HEK293 (cell line): ENCODE results near the gene NAP1L3.

ENCODE experiments used
- CTCF ChIA-PET: fragments of 350-600 bp; formaldehyde crosslinking; extraction: SDS; loops from one replicate; lab custom pipeline; 2021; ENCODE audit warnings: antibody characterized with exemption; lab: Yijun Ruan, JAX
- POLR2A ChIA-PET: fragments of 300-600 bp; formaldehyde crosslinking; extraction: SDS; loops from one replicate; lab custom pipeline; 2020; ENCODE audit warnings: antibody characterized with exemption, inconsistent platforms; lab: Yijun Ruan, JAX
- H3K27ac ChIP-seq: fragments of 200-500 bp; sonication (Bioruptor generic); 2 replicates; pipeline ENCODE4 v1.5.1; 2014; ENCODE audit warnings: low read depth, low read length, control low read depth, inconsistent platforms; ENCODE audit errors: extremely low read depth
- H3K36me3 ChIP-seq, 2 experiments: fragments of 200-500 bp in 1 of 2; sonication (Bioruptor generic) in 1 of 2; 1 replicate in 1 of 2; 2 replicates in 1 of 2; pipeline ENCODE4 v1.5.1; 2014 to 2017; ENCODE audit warnings: inconsistent platforms in 2 of 2, low read length in 2 of 2; ENCODE audit not compliant: control insufficient read depth in 2 of 2, insufficient read depth in 1 of 2
- H3K4me1 ChIP-seq: fragments of 200-500 bp; sonication (Bioruptor generic); 2 replicates; pipeline ENCODE4 v1.5.1; 2014; ENCODE audit warnings: mild to moderate bottlenecking, low read length, inconsistent platforms; ENCODE audit not compliant: control insufficient read depth, insufficient read depth
- H3K4me3 ChIP-seq: 2 replicates; pipeline ENCODE4 v1.5.1; 2011; ENCODE audit warnings: low read depth, mild to moderate bottlenecking, control low read depth, low read length, moderate library complexity
- H3K9me3 ChIP-seq: fragments of 200-500 bp; sonication (Bioruptor generic); 2 replicates; pipeline ENCODE4 v1.5.1; 2014; ENCODE audit warnings: low read depth, low read length, inconsistent platforms; ENCODE audit not compliant: control insufficient read depth, insufficient read depth
- BCL11A ChIP-seq: fragments of 450-650 bp; formaldehyde crosslinking; IDR thresholded peaks from 2 replicates; pipeline ENCODE4 v1.5.1; 2016; ENCODE audit warnings: low read depth, missing biosample characterization, missing genetic modification characterization
- ELK4 ChIP-seq: IDR thresholded peaks from 2 replicates; pipeline ENCODE4 v1.6.1; 2011; ENCODE audit warnings: mild to moderate bottlenecking, low read depth, low read length, borderline replicate concordance
- IKZF3 ChIP-seq: fragments of 450-650 bp; IDR thresholded peaks from 2 replicates; pipeline ENCODE4 v1.5.0; 2018; ENCODE audit warnings: missing biosample characterization, mild to moderate bottlenecking, missing genetic modification characterization, moderate library complexity
- KLF17 ChIP-seq: fragments of 450-650 bp; formaldehyde crosslinking; IDR thresholded peaks from 2 replicates; pipeline ENCODE4 v1.5.1; 2016; ENCODE audit warnings: missing biosample characterization, missing genetic modification characterization
- OSR2 ChIP-seq: fragments of 450-650 bp; formaldehyde crosslinking; IDR thresholded peaks from 2 replicates; pipeline ENCODE4 v1.5.1; 2016; ENCODE audit warnings: missing biosample characterization, missing genetic modification characterization
- SP2 ChIP-seq: fragments of 450-650 bp; formaldehyde crosslinking; IDR thresholded peaks from 2 replicates; pipeline ENCODE4 v1.5.1; 2016; ENCODE audit warnings: missing biosample characterization, missing genetic modification characterization
- SP3 ChIP-seq: fragments of 450-650 bp; formaldehyde crosslinking; IDR thresholded peaks from 2 replicates; pipeline ENCODE4 v1.5.1; 2016; ENCODE audit warnings: missing biosample characterization, missing genetic modification characterization
- WT1 ChIP-seq: fragments of 450-650 bp; formaldehyde crosslinking; IDR thresholded peaks from 2 replicates; pipeline ENCODE4 v1.5.1; 2016; ENCODE audit warnings: missing biosample characterization, missing genetic modification characterization
- YY1 ChIP-seq: fragments of 450-650 bp; formaldehyde crosslinking; IDR thresholded peaks from 2 replicates; pipeline ENCODE4 v1.5.1; 2018; ENCODE audit warnings: missing biosample characterization, missing genetic modification characterization
- ZBTB20 ChIP-seq: fragments of 450-650 bp; formaldehyde crosslinking; IDR thresholded peaks from 2 replicates; pipeline ENCODE4 v1.5.1; 2016; ENCODE audit warnings: missing biosample characterization, missing genetic modification characterization
- ZNF133 ChIP-seq: fragments of 450-650 bp; formaldehyde crosslinking; IDR thresholded peaks from 2 replicates; pipeline ENCODE4 v1.5.1; 2016; ENCODE audit warnings: missing biosample characterization, missing genetic modification characterization
- ZNF19 ChIP-seq: fragments of 450-650 bp; formaldehyde crosslinking; IDR thresholded peaks from 2 replicates; pipeline ENCODE4; 2016; ENCODE audit warnings: missing biosample characterization, missing genetic modification characterization, low read depth
- ZNF202 ChIP-seq: fragments of 450-650 bp; formaldehyde crosslinking; IDR thresholded peaks from 2 replicates; pipeline ENCODE4 v1.5.1; 2016; ENCODE audit warnings: missing biosample characterization, missing genetic modification characterization, borderline replicate concordance
- ZNF223 ChIP-seq: fragments of 450-650 bp; formaldehyde crosslinking; IDR thresholded peaks from 2 replicates; pipeline ENCODE4 v1.5.1; 2016; ENCODE audit warnings: missing biosample characterization, missing genetic modification characterization
- ZNF404 ChIP-seq: fragments of 450-650 bp; formaldehyde crosslinking; IDR thresholded peaks from 2 replicates; pipeline ENCODE4 v1.5.1; 2017; ENCODE audit warnings: missing biosample characterization, missing genetic modification characterization
- ZNF76 ChIP-seq: fragments of 450-650 bp; formaldehyde crosslinking; IDR thresholded peaks from 2 replicates; pipeline ENCODE4; 2016; ENCODE audit warnings: low read depth, missing biosample characterization, missing genetic modification characterization, borderline replicate concordance
- ZNF776 ChIP-seq: fragments of 450-650 bp; formaldehyde crosslinking; IDR thresholded peaks from 2 replicates; pipeline ENCODE4 v1.5.0; 2017; ENCODE audit warnings: missing biosample characterization, missing genetic modification characterization, borderline replicate concordance
- ZSCAN30 ChIP-seq: fragments of 450-650 bp; IDR thresholded peaks from 2 replicates; pipeline ENCODE4 v1.5.1; 2018; ENCODE audit warnings: missing biosample characterization, mild to moderate bottlenecking, missing genetic modification characterization, moderate library complexity
- TF ChIP-seq, protein P1 (sequence below): fragments of 450-650 bp; formaldehyde crosslinking; IDR thresholded peaks from 2 replicates; pipeline ENCODE4 v1.5.1; 2016; ENCODE audit warnings: missing biosample characterization, missing genetic modification characterization
- TF ChIP-seq, protein P2 (sequence below): fragments of 450-650 bp; formaldehyde crosslinking; IDR thresholded peaks from 2 replicates; pipeline ENCODE4 v1.5.1; 2017; ENCODE audit warnings: missing biosample characterization, missing genetic modification characterization
- TF ChIP-seq, protein P3 (sequence below): fragments of 450-650 bp; formaldehyde crosslinking; optimal IDR thresholded peaks from 2 replicates; pipeline ENCODE3; 2016; ENCODE audit warnings: missing biosample characterization, mild to moderate bottlenecking, missing genetic modification characterization
- TF ChIP-seq, protein P4 (sequence below): fragments of 450-650 bp; formaldehyde crosslinking; IDR thresholded peaks from 2 replicates; pipeline ENCODE4 v1.5.1; 2016; ENCODE audit warnings: missing biosample characterization, missing genetic modification characterization
- TF ChIP-seq, protein P5 (sequence below): fragments of 450-650 bp; formaldehyde crosslinking; IDR thresholded peaks from 2 replicates; pipeline ENCODE4 v1.5.1; 2016; ENCODE audit warnings: missing biosample characterization, missing genetic modification characterization

NAP1L3 gene, protein sequence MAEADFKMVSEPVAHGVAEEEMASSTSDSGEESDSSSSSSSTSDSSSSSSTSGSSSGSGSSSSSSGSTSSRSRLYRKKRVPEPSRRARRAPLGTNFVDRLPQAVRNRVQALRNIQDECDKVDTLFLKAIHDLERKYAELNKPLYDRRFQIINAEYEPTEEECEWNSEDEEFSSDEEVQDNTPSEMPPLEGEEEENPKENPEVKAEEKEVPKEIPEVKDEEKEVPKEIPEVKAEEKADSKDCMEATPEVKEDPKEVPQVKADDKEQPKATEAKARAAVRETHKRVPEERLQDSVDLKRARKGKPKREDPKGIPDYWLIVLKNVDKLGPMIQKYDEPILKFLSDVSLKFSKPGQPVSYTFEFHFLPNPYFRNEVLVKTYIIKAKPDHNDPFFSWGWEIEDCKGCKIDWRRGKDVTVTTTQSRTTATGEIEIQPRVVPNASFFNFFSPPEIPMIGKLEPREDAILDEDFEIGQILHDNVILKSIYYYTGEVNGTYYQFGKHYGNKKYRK

GRCh38 chrX:93673056-93673868 is at the start of gene NAP1L3:
Gene NAP1L3 (minus strand): TSS chrX:93673578. CDS start chrX:93673304, 274 bp downstream.
- ChIA-PET CTCF (no interaction called here), POLR2A (no interaction called here)
- Histone ChIP-seq H3K9me3 (no peaks in the 10 kb centered on the region), H3K36me3 (no peaks in the 10 kb centered on the region), H3K4me1 (no peaks in the 10 kb centered on the region), H3K4me3 (peak within 1 kb of the TSS; percentile 57), H3K27ac (no peak within 1 kb of the TSS)
- TF ChIP-seq, protein P1, sequence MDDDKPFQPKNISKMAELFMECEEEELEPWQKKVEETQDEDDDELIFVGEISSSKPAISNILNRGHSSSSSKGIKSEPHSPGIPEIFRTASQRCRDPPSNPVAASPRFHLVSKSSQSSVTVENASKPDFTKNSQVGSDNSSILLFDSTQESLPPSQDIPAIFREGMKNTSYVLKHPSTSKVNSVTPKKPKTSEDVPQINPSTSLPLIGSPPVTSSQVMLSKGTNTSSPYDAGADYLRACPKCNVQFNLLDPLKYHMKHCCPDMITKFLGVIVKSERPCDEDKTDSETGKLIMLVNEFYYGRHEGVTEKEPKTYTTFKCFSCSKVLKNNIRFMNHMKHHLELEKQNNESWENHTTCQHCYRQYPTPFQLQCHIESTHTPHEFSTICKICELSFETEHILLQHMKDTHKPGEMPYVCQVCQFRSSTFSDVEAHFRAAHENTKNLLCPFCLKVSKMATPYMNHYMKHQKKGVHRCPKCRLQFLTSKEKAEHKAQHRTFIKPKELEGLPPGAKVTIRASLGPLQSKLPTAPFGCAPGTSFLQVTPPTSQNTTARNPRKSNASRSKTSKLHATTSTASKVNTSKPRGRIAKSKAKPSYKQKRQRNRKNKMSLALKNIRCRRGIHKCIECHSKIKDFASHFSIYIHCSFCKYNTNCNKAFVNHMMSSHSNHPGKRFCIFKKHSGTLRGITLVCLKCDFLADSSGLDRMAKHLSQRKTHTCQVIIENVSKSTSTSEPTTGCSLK (tag by site-specific recombination), result no peak
- TF ChIP-seq BCL11A (tag by site-specific recombination) (no peak), ELK4 (no peak), ZBTB20 (tag by site-specific recombination) (peak; percentile 34; the same call in 1 of the 2 replicates), SP3 (tag by site-specific recombination) (peak; percentile 22; the same call in 1 of the 2 replicates), ZNF76 (tag by site-specific recombination) (peak; percentile 54; the same call in 1 of the 2 replicates), ZSCAN30 (tag by site-specific recombination) (no peak), KLF17 (tag by site-specific recombination) (no peak), YY1 (peak; percentile 53; the same call in 1 of the 2 replicates), ZNF223 (tag by site-specific recombination) (no peak), ZNF776 (no peak), SP2 (peak; percentile 49), ZNF404 (tag by site-specific recombination) (no peak), OSR2 (tag by site-specific recombination) (0 out of 2 replicates have a peak, but pooled peaks have one; percentile 24), ZNF133 (tag by site-specific recombination) (no peak), ZNF19 (no peak), ZNF202 (no peak), WT1 (tag by site-specific recombination) (no peak), IKZF3 (tag by site-specific recombination) (no peak)
- TF ChIP-seq, protein P2, sequence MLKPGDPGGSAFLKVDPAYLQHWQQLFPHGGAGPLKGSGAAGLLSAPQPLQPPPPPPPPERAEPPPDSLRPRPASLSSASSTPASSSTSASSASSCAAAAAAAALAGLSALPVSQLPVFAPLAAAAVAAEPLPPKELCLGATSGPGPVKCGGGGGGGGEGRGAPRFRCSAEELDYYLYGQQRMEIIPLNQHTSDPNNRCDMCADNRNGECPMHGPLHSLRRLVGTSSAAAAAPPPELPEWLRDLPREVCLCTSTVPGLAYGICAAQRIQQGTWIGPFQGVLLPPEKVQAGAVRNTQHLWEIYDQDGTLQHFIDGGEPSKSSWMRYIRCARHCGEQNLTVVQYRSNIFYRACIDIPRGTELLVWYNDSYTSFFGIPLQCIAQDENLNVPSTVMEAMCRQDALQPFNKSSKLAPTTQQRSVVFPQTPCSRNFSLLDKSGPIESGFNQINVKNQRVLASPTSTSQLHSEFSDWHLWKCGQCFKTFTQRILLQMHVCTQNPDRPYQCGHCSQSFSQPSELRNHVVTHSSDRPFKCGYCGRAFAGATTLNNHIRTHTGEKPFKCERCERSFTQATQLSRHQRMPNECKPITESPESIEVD (tag by site-specific recombination), result no peak
- TF ChIP-seq, protein P3, sequence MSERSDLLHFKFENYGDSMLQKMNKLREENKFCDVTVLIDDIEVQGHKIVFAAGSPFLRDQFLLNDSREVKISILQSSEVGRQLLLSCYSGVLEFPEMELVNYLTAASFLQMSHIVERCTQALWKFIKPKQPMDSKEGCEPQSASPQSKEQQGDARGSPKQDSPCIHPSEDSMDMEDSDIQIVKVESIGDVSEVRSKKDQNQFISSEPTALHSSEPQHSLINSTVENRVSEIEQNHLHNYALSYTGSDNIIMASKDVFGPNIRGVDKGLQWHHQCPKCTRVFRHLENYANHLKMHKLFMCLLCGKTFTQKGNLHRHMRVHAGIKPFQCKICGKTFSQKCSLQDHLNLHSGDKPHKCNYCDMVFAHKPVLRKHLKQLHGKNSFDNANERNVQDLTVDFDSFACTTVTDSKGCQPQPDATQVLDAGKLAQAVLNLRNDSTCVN (tag by site-specific recombination), result no peak
- TF ChIP-seq, protein P4, sequence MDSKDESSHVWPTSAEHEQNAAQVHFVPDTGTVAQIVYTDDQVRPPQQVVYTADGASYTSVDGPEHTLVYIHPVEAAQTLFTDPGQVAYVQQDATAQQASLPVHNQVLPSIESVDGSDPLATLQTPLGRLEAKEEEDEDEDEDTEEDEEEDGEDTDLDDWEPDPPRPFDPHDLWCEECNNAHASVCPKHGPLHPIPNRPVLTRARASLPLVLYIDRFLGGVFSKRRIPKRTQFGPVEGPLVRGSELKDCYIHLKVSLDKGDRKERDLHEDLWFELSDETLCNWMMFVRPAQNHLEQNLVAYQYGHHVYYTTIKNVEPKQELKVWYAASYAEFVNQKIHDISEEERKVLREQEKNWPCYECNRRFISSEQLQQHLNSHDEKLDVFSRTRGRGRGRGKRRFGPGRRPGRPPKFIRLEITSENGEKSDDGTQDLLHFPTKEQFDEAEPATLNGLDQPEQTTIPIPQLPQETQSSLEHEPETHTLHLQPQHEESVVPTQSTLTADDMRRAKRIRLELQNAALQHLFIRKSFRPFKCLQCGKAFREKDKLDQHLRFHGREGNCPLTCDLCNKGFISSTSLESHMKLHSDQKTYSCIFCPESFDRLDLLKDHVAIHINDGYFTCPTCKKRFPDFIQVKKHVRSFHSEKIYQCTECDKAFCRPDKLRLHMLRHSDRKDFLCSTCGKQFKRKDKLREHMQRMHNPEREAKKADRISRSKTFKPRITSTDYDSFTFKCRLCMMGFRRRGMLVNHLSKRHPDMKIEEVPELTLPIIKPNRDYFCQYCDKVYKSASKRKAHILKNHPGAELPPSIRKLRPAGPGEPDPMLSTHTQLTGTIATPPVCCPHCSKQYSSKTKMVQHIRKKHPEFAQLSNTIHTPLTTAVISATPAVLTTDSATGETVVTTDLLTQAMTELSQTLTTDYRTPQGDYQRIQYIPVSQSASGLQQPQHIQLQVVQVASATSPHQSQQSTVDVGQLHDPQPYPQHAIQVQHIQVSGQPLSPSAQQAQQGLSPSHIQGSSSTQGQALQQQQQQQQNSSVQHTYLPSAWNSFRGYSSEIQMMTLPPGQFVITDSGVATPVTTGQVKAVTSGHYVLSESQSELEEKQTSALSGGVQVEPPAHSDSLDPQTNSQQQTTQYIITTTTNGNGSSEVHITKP (tag by site-specific recombination), result no peak
- TF ChIP-seq, protein P5, sequence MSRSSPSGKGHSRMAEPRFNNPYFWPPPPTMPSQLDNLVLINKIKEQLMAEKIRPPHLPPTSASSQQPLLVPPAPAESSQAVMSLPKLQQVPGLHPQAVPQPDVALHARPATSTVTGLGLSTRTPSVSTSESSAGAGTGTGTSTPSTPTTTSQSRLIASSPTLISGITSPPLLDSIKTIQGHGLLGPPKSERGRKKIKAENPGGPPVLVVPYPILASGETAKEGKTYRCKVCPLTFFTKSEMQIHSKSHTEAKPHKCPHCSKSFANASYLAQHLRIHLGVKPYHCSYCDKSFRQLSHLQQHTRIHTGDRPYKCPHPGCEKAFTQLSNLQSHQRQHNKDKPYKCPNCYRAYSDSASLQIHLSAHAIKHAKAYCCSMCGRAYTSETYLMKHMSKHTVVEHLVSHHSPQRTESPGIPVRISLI (tag by site-specific recombination), result no peak
